ENCODE data around the gene MAPRE3.

MAPRE3 gene

GRCh38 chr2:26986576-26986975 lies 16.1 kb downstream of the MAPRE3 start:
- DNase-seq: no peak

GRCh38 chr2:26988058-26988860 lies 17.8 kb downstream of the MAPRE3 start:
- DNase-seq: no peak

- DNase-seq: no peak
Measured at GRCh38 chr2:26989156-26989555, 18.7 kb downstream of the MAPRE3 start.

- no peak for DNase-seq
Measured at GRCh38 chr2:26991717-26992116, 21.3 kb downstream of the MAPRE3 start.

- DNase-seq: no peak
Measured at GRCh38 chr2:26993768-26994167, 23.3 kb downstream of the MAPRE3 start.

GRCh38 chr2:26994983-26995382 lies 24.5 kb downstream of the MAPRE3 start:
- no peak for DNase-seq

- peak; percentile 23 for DNase-seq
Measured at GRCh38 chr2:26997394-26997793, 27.0 kb downstream of the MAPRE3 start.

GRCh38 chr2:26998323-26998722 lies 27.9 kb downstream of the MAPRE3 start:
- DNase-seq: no peak

GRCh38 chr2:27000228-27000627 lies 29.8 kb downstream of the MAPRE3 start:
- no peak for DNase-seq

GRCh38 chr2:27000995-27001394 lies 30.6 kb downstream of the MAPRE3 start:
- DNase-seq: no peak

- DNase-seq: no peak
Measured at GRCh38 chr2:27001950-27002349, 31.5 kb downstream of the MAPRE3 start.

- no peak for DNase-seq
Measured at GRCh38 chr2:27003007-27003406, 32.6 kb downstream of the MAPRE3 start.

GRCh38 chr2:27003857-27004256 lies 33.4 kb downstream of the MAPRE3 start:
- no peak for DNase-seq

- no peak for DNase-seq
Measured at GRCh38 chr2:27006602-27007415, 36.4 kb downstream of the MAPRE3 start.

- no peak for DNase-seq
Measured at GRCh38 chr2:27007416-27008374, 37.3 kb downstream of the MAPRE3 start.

- DNase-seq: no peak
Measured at GRCh38 chr2:27008678-27009077, 38.2 kb downstream of the MAPRE3 start.

- no peak for DNase-seq
Measured at GRCh38 chr2:27009083-27009482, 38.6 kb downstream of the MAPRE3 start.

GRCh38 chr2:27009716-27010115 lies 39.3 kb downstream of the MAPRE3 start:
- DNase-seq: no peak

GRCh38 chr2:27010139-27010538 lies 39.7 kb downstream of the MAPRE3 start:
- no peak for DNase-seq

GRCh38 chr2:27013738-27014137 lies 43.3 kb downstream of the MAPRE3 start:
- no peak for DNase-seq

- peak; percentile 44 for DNase-seq
Measured at GRCh38 chr2:27014771-27015433, 44.5 kb downstream of the MAPRE3 start.

- peak; percentile 92 for DNase-seq
Measured at GRCh38 chr2:27016801-27017325, 46.4 kb downstream of the MAPRE3 start.

Measured in NCI-H82 (cell line).